PC-9 (cell line): ENCODE measurements around the gene PHF20.

ENCODE experiments used
- EZH2 ChIP-seq: fragments of 200-600 bp; sonication (generic); IDR thresholded peaks from 2 replicates; pipeline ENCODE4 v1.8.0; 2017; ENCODE audit warnings: antibody characterized with exemption, low read depth
- TF ChIP-seq, protein P1 (sequence below): fragments of 200-600 bp; sonication (generic); conservative IDR thresholded peaks from 2 replicates; pipeline ENCODE4 v1.6.1; 2017; ENCODE audit warnings: mixed run types, antibody characterized with exemption, mild to moderate bottlenecking, moderate library complexity

DNA sequence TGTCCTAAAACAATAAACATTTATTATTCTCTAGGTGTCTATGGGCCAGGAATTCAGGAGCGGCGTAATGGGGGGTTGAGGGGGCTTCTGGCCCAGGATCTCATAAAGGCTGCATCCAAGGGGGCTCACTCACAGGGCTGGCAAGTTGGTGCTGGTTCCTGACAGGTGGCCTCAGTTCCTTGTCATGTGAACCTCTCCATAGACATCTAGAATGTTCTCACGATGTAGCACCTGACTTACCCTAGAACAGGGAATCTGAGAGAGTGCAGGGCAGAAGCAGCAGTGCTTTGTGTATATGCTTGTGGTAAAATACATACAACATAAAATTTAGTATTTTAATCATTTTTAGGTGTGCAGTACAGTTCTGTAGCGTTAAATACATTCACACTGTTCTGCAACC is 57.1 kb downstream of the PHF20 start:
- TF ChIP-seq, protein P1, sequence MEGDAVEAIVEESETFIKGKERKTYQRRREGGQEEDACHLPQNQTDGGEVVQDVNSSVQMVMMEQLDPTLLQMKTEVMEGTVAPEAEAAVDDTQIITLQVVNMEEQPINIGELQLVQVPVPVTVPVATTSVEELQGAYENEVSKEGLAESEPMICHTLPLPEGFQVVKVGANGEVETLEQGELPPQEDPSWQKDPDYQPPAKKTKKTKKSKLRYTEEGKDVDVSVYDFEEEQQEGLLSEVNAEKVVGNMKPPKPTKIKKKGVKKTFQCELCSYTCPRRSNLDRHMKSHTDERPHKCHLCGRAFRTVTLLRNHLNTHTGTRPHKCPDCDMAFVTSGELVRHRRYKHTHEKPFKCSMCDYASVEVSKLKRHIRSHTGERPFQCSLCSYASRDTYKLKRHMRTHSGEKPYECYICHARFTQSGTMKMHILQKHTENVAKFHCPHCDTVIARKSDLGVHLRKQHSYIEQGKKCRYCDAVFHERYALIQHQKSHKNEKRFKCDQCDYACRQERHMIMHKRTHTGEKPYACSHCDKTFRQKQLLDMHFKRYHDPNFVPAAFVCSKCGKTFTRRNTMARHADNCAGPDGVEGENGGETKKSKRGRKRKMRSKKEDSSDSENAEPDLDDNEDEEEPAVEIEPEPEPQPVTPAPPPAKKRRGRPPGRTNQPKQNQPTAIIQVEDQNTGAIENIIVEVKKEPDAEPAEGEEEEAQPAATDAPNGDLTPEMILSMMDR = no peak
- TF ChIP-seq EZH2 = no peak
